ENCODE results near the gene DRD2.

The DRD2 gene

GRCh38 chr11:113369411-113369810 is 105.8 kb downstream of the DRD2 start:
- DNase-seq (ENCODE audit: low read depth) = no peak

DNA sequence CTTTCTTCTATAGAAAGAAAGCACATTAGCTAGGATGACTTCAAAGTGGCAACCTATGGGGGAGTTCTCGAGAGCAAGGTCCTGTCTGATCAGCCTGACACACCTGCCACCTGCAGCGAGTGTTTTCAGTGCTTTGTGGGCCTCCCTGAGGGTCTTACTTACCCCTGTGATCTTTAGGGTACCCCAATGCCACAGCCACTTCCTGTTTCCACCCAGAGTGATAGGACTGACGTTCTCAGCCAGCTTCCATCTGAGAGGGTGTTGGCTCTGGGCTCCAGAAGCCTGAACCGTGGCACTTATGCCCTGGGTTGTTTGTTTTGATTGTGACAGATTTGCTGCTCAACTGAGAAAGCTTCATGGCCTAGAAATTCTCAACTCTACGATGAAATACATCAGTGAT is 109.3 kb downstream of the DRD2 start:
- no peak for DNase-seq (ENCODE audit: low read depth)

GRCh38 chr11:113363996-113364641 is 111.1 kb downstream of the DRD2 start:
- DNase-seq (ENCODE audit: low read depth) = no peak

- peak; percentile 5 for DNase-seq (ENCODE audit: low read depth)
Observed at GRCh38 chr11:113363406-113363805, 111.8 kb downstream of the DRD2 start.
